Astrocyte of the cerebellum (primary cell): ENCODE data around the gene BIN1.

Source experiments
- DNase-seq: peaks from one replicate; pipeline ENCODE4 v3.0.0-alpha.2; 2011; ENCODE audit warnings: low read depth
- H3K4me3 ChIP-seq: 2 replicates; pipeline ENCODE4 v1.5.1; 2011; ENCODE audit warnings: mild to moderate bottlenecking, low read depth, low read length, moderate library complexity
- in situ Hi-C: cut with HindIII; loops from 2 replicates; pipeline ENCODE4 v1.10.0; 2017; ENCODE audit warnings: low sequenced_read_pairs
- TF ChIP-seq, protein P1 (sequence below): IDR thresholded peaks from 2 replicates; pipeline ENCODE4 v1.5.1; 2012; ENCODE audit warnings: low read length, low read depth, moderate library complexity, mild to moderate bottlenecking; ENCODE audit errors: missing control alignments

The BIN1 gene

DNA sequence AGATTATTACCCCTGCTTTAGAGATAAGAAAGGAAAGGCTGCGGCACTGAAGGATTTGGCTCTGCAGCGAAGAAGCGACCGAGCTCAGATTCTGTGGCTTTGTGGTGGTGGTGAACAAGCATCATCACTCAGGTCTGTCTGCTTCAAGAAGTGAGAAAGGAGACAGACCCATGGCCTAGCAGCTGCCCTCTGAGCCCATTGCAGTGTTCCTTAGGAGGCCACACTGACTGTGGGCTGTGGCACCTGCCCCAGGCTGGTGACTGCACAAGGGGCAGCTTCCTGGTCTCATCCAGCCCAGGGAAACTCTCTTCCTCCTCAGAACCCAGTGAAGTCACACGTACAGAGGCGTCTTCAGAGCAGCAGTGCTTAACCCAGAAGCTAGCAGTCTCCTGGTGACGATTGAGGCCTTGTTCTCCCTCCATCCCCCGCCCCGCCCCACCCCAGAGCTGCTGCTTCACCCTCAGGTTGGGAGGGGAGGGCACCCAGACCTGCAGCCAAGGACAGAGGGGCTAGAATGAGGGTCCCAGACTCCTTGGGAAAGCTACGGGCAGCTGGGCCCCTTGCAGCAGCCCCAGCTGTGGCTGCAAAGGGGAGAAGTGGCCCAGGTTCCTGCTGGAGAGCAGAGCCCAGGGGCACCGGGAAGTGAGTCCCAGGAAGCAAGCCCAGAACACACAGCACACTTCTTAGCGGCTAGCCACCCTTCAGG, 22.2 kb downstream of the BIN1 start:
- in situ Hi-C loops: no loop called here
- DNase-seq: no peak
- no peak overlapping the region for H3K4me3 ChIP-seq
- TF ChIP-seq, protein P1, sequence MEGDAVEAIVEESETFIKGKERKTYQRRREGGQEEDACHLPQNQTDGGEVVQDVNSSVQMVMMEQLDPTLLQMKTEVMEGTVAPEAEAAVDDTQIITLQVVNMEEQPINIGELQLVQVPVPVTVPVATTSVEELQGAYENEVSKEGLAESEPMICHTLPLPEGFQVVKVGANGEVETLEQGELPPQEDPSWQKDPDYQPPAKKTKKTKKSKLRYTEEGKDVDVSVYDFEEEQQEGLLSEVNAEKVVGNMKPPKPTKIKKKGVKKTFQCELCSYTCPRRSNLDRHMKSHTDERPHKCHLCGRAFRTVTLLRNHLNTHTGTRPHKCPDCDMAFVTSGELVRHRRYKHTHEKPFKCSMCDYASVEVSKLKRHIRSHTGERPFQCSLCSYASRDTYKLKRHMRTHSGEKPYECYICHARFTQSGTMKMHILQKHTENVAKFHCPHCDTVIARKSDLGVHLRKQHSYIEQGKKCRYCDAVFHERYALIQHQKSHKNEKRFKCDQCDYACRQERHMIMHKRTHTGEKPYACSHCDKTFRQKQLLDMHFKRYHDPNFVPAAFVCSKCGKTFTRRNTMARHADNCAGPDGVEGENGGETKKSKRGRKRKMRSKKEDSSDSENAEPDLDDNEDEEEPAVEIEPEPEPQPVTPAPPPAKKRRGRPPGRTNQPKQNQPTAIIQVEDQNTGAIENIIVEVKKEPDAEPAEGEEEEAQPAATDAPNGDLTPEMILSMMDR: no peak

DNA sequence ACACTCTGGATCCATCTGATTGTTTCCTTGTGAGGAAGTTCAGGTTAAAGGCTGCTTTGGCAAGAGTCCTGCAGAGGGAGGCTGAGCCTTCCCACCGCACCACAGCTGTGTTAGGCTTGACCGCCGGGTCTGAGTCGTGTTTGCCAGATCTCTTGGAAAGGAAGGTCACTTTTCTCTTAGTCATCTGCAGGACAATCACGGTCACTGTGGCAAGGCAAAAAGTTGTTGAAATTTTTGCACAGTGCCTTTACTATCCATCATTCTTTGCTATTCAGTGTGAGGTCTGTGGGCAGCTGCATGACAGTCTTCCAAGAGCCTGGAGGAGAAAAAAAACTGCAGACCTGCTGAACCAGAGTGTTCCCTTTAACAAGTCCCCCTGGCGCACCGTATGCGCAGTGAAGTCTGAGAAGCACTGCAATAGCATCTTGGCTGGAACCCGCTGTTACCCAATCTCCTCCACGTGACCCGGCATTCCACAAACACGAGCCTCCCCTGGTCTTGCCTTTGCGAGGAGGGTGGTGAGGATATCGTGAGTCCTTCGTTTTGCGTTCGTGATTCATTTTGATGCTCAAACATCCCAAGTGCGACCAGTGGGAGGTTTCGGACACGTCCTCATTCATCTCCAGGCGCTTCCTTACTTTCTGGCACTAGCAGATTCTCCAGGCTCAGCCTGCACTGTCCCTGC, 23.0 kb downstream of the BIN1 start:
- TF ChIP-seq, protein P1: peak; percentile 30
- in situ Hi-C loops: no loop called here
- no peak overlapping the region for H3K4me3 ChIP-seq
- DNase-seq: peak; percentile 92

DNA sequence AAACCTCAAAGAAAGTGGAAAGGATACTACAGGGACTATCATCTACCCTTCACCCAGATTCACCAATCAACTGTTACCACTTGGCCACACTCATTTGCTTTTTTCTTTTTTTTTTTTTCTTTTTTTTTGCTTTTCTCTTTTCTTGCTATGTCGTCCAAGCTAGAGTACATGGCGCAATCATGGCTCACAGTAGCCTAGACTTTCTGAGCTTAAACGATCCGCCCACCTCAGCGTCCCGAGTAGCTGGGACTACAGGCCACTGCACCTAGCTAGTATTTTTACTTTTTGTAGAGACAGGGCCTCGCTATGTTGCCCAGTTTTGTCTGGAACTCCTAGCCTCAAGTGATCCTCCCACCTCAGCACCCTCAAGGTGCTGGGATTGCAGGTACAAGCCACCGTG, 24.0 kb downstream of the BIN1 start:
- in situ Hi-C loops: no loop called here
- no peak overlapping the region for H3K4me3 ChIP-seq
- no peak for DNase-seq

DNA sequence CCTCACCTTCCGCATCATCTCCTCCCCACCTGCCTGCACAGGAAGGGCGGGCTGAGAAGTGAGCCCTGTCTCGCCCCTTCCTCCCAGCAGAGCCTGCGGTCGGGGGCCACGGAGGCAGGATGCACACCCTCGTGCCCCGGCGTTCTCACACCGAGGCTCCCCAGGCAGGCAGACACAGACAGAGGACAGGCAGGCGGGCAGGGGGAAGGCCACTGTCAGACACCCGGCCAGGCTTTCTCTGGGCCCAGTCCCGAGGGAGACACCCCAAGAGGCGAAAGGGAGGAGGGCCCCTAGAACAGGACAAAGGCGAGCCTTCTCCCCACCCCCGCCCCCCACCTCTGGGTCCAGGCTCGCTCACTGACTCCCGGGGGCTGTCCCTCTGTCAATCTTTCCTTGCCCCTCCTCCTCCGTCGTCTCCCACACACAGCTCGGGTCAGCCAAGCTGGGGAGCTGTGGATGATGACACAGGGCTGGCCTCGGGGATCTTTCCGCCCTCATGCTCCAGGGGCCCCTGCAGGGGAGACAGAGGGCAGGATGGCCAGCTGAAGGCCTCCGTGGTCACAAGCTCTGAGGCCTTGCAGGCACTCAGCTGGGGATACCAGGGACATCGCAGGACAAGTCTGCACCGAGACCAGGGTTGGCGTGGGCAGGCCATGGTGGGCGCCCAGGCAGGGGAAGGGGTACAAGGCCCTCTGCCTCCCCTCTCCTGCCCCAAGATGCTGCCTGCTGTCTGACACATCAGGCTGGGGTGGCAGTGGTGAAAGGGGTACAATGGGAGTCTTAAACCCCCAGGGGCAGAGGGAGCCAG, 24.9 kb downstream of the BIN1 start:
- no peak overlapping the region for H3K4me3 ChIP-seq
- in situ Hi-C loops: no loop called here
- DNase-seq: no peak
- TF ChIP-seq, protein P1: no peak

More for the DNA sequence above, 24.0 kb downstream of the BIN1 start:
- TF ChIP-seq, protein P1: no peak

DNA sequence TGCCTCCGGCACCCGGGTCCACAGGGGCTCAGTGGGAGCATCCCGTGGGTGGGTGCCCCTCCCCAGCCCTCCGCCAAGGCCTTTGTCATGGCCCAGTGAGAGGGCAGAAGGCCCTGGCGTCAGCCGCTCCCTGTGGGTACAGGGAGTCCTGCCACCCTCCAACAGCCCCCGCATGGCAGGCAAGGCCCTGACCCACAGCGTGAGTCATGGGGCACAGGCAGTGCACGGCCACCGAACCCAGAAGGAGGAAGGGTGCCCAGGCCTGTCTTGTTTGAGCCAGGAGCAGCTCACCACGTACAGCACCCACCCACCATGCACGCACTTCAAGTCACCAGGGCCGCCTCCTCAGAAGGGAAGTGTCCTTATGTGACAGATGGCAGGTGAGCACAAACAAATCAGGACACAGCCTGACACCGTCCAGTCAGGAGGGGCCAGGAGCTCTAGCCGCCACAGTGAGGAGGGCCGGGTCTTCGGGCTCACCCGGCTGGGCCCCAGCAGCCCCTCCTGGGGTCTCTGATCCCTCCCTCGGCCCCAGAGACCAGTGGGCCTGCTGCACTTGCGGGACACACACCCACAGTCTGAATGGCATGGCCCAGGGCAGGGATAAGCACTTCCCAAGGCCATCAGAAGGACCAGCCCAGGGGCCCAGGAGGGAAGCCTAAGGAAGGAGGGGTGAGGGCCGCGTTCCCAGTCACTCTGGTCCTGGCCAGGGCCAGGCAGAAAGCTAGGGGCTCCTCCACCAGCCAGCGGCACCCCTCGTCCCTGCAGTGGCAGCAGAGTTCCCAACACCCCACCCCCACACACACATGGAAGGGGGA, 25.8 kb downstream of the BIN1 start:
- DNase-seq: no peak
- in situ Hi-C loops: no loop called here
- TF ChIP-seq, protein P1: no peak
- no peak overlapping the region for H3K4me3 ChIP-seq

DNA sequence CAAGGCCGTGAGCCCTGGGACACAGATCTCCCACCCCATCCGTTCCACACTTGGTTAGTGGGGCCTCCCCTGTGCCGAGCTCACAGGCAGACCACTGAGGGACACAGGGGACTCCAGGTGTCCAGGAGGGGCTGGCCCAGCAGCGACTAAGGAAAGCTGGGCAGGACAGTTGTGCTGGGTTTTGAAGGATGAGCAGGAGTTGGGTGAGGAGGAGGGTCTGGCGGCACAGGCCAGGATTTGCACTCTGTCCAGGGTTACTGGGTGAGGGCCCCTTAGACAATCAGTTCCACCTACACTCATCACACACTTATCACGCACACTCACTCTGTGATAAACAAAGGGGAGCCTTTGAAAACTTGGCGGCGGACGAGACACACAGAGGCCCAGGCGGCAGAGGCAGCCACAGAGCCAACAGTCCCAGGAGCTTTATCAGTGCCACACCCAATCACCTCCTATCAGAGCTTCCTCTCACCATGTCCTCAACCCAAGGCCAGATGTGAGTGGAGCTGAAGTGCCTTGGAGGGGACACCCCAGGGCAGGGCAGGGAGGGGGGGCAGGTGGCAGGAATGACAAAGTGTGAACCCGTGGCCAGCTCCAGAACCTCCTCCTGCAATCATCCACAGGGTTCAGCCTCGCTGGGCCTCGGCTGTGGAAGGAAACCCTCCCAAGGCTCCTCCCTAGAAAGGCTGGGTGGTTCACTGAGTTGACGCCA, 26.6 kb downstream of the BIN1 start:
- in situ Hi-C loops: no loop called here
- no peak for DNase-seq
- no peak overlapping the region for H3K4me3 ChIP-seq

More for the DNA sequence above, 26.6 kb downstream of the BIN1 start:
- TF ChIP-seq, protein P1: no peak
